H1 (cell line): ENCODE measurements around the gene NENF. TPM values are rescaled to one million over a fixed set of nuclear protein-coding genes. Genes with fewer than 3 reads are reported as not detected.

Source experiments
- CTCF ChIA-PET: fragments of 300-600 bp; sonication (Branson Sonifier 250); formaldehyde crosslinking; loops from one replicate; lab custom pipeline; 2021; ENCODE audit not compliant: partially characterized antibody; lab: Charles Lee
- POLR2A ChIA-PET: fragments of 300-600 bp; sonication (Branson Sonifier 250); formaldehyde crosslinking; loops from one replicate; lab custom pipeline; 2021; ENCODE audit warnings: inconsistent platforms; ENCODE audit not compliant: partially characterized antibody; lab: Charles Lee
- DNase-seq, 2 experiments: peaks; one replicate each; pipeline versions ENCODE4 v3.0.0 to v3.0.0-alpha.2; 2010 to 2022; ENCODE audit warnings: low spot score in 2 of 2, low read depth in 1 of 2, mixed read lengths in 1 of 2
- FAIRE-seq: peaks from 2 replicates; lab custom pipeline; 2011; peaks lifted over from hg19 to GRCh38; lab: Jason Lieb, UNC
- H2AFZ ChIP-seq: 2 replicates; pipeline ENCODE4 v1.8.1; 2012; ENCODE audit warnings: low read length, inconsistent platforms
- H2AK5ac ChIP-seq: 2 replicates; pipeline ENCODE4 v1.6.1; 2013; ENCODE audit warnings: low read depth, low read length
- H2BK120ac ChIP-seq: replicated peaks from 2 replicates; pipeline ENCODE3; 2013; ENCODE audit warnings: low read depth, low read length, inconsistent platforms
- H2BK12ac ChIP-seq: 2 replicates; pipeline ENCODE4 v1.6.1; 2013; ENCODE audit warnings: low read depth, low read length
- H2BK15ac ChIP-seq: 2 replicates; pipeline ENCODE4 v1.6.1; 2013; ENCODE audit warnings: low read length
- H2BK20ac ChIP-seq: 2 replicates; pipeline ENCODE4 v1.6.1; 2013; ENCODE audit warnings: low read length
- H2BK5ac ChIP-seq: 2 replicates; pipeline ENCODE4 v1.6.1; 2013; ENCODE audit warnings: low read depth, low read length
- H3K14ac ChIP-seq: 2 replicates; pipeline ENCODE4 v1.6.1; 2013; ENCODE audit warnings: inconsistent platforms; ENCODE audit not compliant: insufficient read length
- H3K18ac ChIP-seq: 2 replicates; pipeline ENCODE4 v1.6.1; 2013; ENCODE audit warnings: low read length; ENCODE audit errors: extremely low read depth
- H3K23ac ChIP-seq: 2 replicates; pipeline ENCODE4 v1.6.1; 2013; ENCODE audit warnings: inconsistent platforms; ENCODE audit not compliant: insufficient read length
- H3K23me2 ChIP-seq: 2 replicates; pipeline ENCODE4 v1.6.1; 2013; ENCODE audit warnings: low read depth, low read length
- H3K27ac ChIP-seq: 2 replicates; pipeline ENCODE4 v1.6.1; 2011; ENCODE audit warnings: low read depth, low read length, inconsistent platforms
- H3K27me3 ChIP-seq, 4 experiments: replicated peaks in 1 of 4; 1 replicate in 1 of 4; 2 replicates in 3 of 4; pipeline versions ENCODE4 v1.6.1 to v1.8.1; 2011 to 2013; ENCODE audit warnings: low read length in 3 of 4, mild to moderate bottlenecking in 3 of 4, inconsistent platforms in 2 of 4, mixed read lengths in 2 of 4, moderate library complexity in 1 of 4; ENCODE audit not compliant: control insufficient read depth in 3 of 4, insufficient read depth in 3 of 4; ENCODE audit errors: extremely low read depth in 1 of 4
- H3K36me3 ChIP-seq, 4 experiments: 2 replicates each; pipeline versions ENCODE4 v1.6.1 to v1.8.1; 2011 to 2013; ENCODE audit warnings: mild to moderate bottlenecking in 4 of 4, low read length in 3 of 4, moderate library complexity in 2 of 4, control low read depth in 1 of 4, inconsistent platforms in 1 of 4; ENCODE audit not compliant: insufficient read depth in 4 of 4, control insufficient read depth in 2 of 4
- H3K4ac ChIP-seq: replicated peaks from 2 replicates; pipeline ENCODE3; 2013; ENCODE audit warnings: low read length, low read depth, mixed read lengths, inconsistent platforms; ENCODE audit not compliant: insufficient read length
- H3K4me1 ChIP-seq, 4 experiments: replicated peaks in 1 of 4; 1 replicate in 1 of 4; 2 replicates in 3 of 4; pipeline versions ENCODE4 v1.6.1 to v1.8.1; 2011 to 2013; ENCODE audit warnings: low read length in 3 of 4, inconsistent platforms in 2 of 4, mixed read lengths in 1 of 4; ENCODE audit not compliant: insufficient read depth in 4 of 4, control insufficient read depth in 3 of 4
- H3K4me2 ChIP-seq, 2 experiments: 2 replicates each; pipeline versions ENCODE4 v1.6.1 to v1.8.1; 2011 to 2013; ENCODE audit warnings: low read depth in 2 of 2, low read length in 2 of 2, control low read depth in 1 of 2, inconsistent platforms in 1 of 2, mild to moderate bottlenecking in 1 of 2; ENCODE audit not compliant: insufficient read depth in 1 of 2
- H3K4me3 ChIP-seq, 4 experiments: fragments of 200-600, 300-600 bp in 1 of 4; sonication (generic), shearing (Covaris generic), sonication (Bioruptor Twin) in 1 of 4; 2 replicates each; pipeline versions ENCODE4 v1.5.1 to v1.8.1; 2011 to 2016; ENCODE audit warnings: low read length in 4 of 4, low read depth in 3 of 4, control low read depth in 2 of 4, inconsistent platforms in 2 of 4, mild to moderate bottlenecking in 2 of 4, mixed read lengths in 1 of 4, moderate library complexity in 1 of 4; ENCODE audit not compliant: insufficient read depth in 2 of 4; ENCODE audit errors: extremely low read depth in 1 of 4
- H3K56ac ChIP-seq: replicated peaks from 2 replicates; pipeline ENCODE3; 2013; ENCODE audit warnings: low read depth, mild to moderate bottlenecking, mixed read lengths, low read length, inconsistent platforms; ENCODE audit not compliant: insufficient read length
- H3K79me1 ChIP-seq: 2 replicates; pipeline ENCODE4 v1.6.1; 2013; ENCODE audit warnings: low read depth, low read length, control low read depth
- H3K79me2 ChIP-seq, 2 experiments: 2 replicates each; pipeline versions ENCODE4 v1.6.1 to v1.8.1; 2012 to 2013; ENCODE audit warnings: low read length in 2 of 2, mild to moderate bottlenecking in 2 of 2, inconsistent platforms in 1 of 2; ENCODE audit not compliant: insufficient read depth in 2 of 2, control insufficient read depth in 1 of 2
- H3K9ac ChIP-seq, 4 experiments: replicated peaks in 1 of 4; 1 replicate in 1 of 4; 2 replicates in 3 of 4; pipeline versions ENCODE4 v1.6.1 to v1.8.1; 2011 to 2013; ENCODE audit warnings: low read depth in 3 of 4, low read length in 3 of 4, control low read depth in 2 of 4, mild to moderate bottlenecking in 2 of 4, moderate library complexity in 2 of 4, inconsistent platforms in 1 of 4; ENCODE audit errors: extremely low read depth in 1 of 4
- H3K9me3 ChIP-seq, 2 experiments: 2 replicates each; pipeline versions ENCODE4 v1.6.1 to v1.8.1; 2012 to 2013; ENCODE audit warnings: mild to moderate bottlenecking in 2 of 2, moderate library complexity in 2 of 2, control low read depth in 1 of 2, inconsistent platforms in 1 of 2, low read depth in 1 of 2, low read length in 1 of 2, mixed read lengths in 1 of 2; ENCODE audit not compliant: insufficient read depth in 2 of 2
- H4K20me1 ChIP-seq, 2 experiments: replicated peaks in 1 of 2; 2 replicates each; pipeline versions ENCODE3 to v1.8.1; 2011 to 2013; ENCODE audit warnings: inconsistent platforms in 2 of 2, low read length in 2 of 2, mild to moderate bottlenecking in 1 of 2; ENCODE audit not compliant: insufficient read depth in 2 of 2, control insufficient read depth in 1 of 2
- H4K5ac ChIP-seq: 2 replicates; pipeline ENCODE4 v1.6.1; 2013; ENCODE audit warnings: low read length, low read depth, mixed read lengths, inconsistent platforms; ENCODE audit not compliant: insufficient read length
- H4K8ac ChIP-seq: 2 replicates; pipeline ENCODE4 v1.8.0; 2013; ENCODE audit warnings: mild to moderate bottlenecking, moderate library complexity, low read length, inconsistent platforms; ENCODE audit not compliant: insufficient read depth; ENCODE audit errors: extremely low read depth
- H4K91ac ChIP-seq: replicated peaks from 2 replicates; pipeline ENCODE3; 2013; ENCODE audit warnings: low read length, mixed read lengths, inconsistent platforms; ENCODE audit not compliant: insufficient read length
- BCL11A ChIP-seq, 2 experiments: IDR thresholded peaks; one replicate each; pipeline ENCODE4 v1.6.1; 2011; ENCODE audit warnings: low read depth in 2 of 2, low read length in 2 of 2, mild to moderate bottlenecking in 2 of 2
- POU5F1 ChIP-seq: IDR thresholded peaks from 2 replicates; pipeline ENCODE4 v1.6.1; 2011; ENCODE audit warnings: low read depth, mild to moderate bottlenecking, low read length, moderate library complexity
- SIX5 ChIP-seq: IDR thresholded peaks from 2 replicates; pipeline ENCODE4 v1.6.1; 2011; ENCODE audit warnings: mild to moderate bottlenecking, low read depth, low read length
- WGBS, 2 experiments: shearing (Covaris generic) in 1 of 2; methylation state at CpG; one replicate each; pipeline versions ENCODE4 v1.1.6 to v1.1.7; 2013 to 2015; ENCODE audit warnings: low lambda C conversion rate in 2 of 2, mixed read lengths in 2 of 2, inconsistent platforms in 1 of 2, low coverage in 1 of 2, missing lambda C conversion rate in 1 of 2; ENCODE audit not compliant: insufficient replicate concordance in 2 of 2, insufficient coverage in 1 of 2, insufficient read length in 1 of 2; ENCODE audit errors: extremely low coverage in 1 of 2, missing lambda C conversion rate in 1 of 2; 5-methylcytosine and 5-hydroxymethylcytosine counted together
- polyA plus RNA-seq, 7 experiments: library from polyadenylated mRNA; depleted of rRNA in 3 of 7; stranded (reverse) in 5 of 7; unstranded in 2 of 7; fragments of >200 nt in 5 of 7; fragments of 200-250 nt in 2 of 7; gene quantifications; 1 replicate in 5 of 7; 2 replicates in 1 of 7; 4 replicates in 1 of 7; pipeline versions ENCODE4 v1.2.1 to v1.2.3, GENCODE V29; 2011 to 2013; ENCODE audit warnings: missing spikeins in 2 of 7, mixed read lengths in 2 of 7
- total RNA-seq: library from RNA; stranded (reverse); fragmentation: NEBNext Ultra II Directional; extraction: Animal tissue kit (Norgen Biotek cat#: 25700); gene quantifications from 2 replicates; pipeline ENCODE4 v1.2.1, GENCODE V29; 2021

The NENF gene
- total and polyA plus RNA-seq, 2 of the 8 experiments (the other 6 are each of a cell fraction or from before 2014, with no cell fraction given), result 27.0 to 28.0 TPM

DNA sequence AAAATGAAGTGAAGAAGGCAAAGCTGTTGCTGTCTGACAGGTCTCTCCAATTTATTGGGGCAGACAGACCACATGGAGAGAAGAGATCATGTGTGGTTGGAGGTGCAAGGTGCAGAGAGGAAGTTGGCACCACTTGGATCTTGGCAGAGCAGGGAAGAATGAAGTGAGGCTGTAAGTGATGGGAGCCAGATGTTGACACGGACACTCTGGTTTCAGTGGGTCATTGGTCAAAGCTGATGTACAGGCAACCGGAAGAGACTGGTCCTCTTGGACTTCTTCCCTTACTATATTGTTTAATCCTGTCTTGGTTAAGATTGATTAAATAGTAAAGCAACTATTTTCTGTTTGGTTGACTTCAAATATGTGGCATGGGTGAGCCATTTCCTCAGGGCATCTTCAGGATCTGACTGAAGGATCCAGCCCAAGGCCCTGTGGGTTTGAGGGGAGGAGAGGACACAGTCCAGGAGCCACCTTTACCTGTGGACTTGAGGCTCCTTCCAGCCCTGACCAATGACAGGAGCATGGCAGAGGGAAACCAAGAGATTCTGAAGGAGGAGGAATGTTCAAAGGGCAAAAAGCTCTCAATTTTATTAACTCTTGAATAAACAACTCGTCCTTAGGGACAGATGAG is 49.4 kb downstream of the NENF start:
- Histone ChIP-seq H3K4me1 (peaks cover 0 to 3% (median 2%) of the 10 kb centered on the region in 4 experiments; a peak in 3 of 7 replicates), H3K23ac (no peak overlapping the region), H2BK15ac (peak overlapping the region; percentile 46; the same call in 1 of the 2 replicates), H4K5ac (no peak overlapping the region), H3K9me3 (no peaks in the 10 kb centered on the region), H3K9ac (no peak overlapping the region), H3K79me1 (no peaks in the 10 kb centered on the region), H4K20me1 (no peaks in the 10 kb centered on the region), H3K14ac (no peak overlapping the region), H3K23me2 (0 out of 2 replicates have a peak, but pooled peaks cover 2% of the 10 kb centered on the region), H3K4me2 (no peak overlapping the region), H3K4ac (no peak overlapping the region), H3K56ac (no peak overlapping the region), H3K18ac (no peak overlapping the region), H2BK20ac (no peak overlapping the region), H2AFZ (no peak overlapping the region), H2BK12ac (no peak overlapping the region), H4K8ac (no peak overlapping the region), H2BK120ac (no peak overlapping the region), H3K4me3 (no peak overlapping the region), H3K36me3 (no peaks in the 10 kb centered on the region), H4K91ac (no peak overlapping the region), H3K79me2 (no peaks in the 10 kb centered on the region), H3K27ac (no peak overlapping the region), H2AK5ac (no peak overlapping the region), H2BK5ac (no peak overlapping the region), H3K27me3 (no peaks in the 10 kb centered on the region)
- ChIA-PET CTCF (interaction anchor here (1.1 kb wide), 1 partner anchor 126 kb away, joined by 3 read pairs; the partner anchor contains the start of gene ATF3), POLR2A (interaction anchor here (1.1 to 7.2 kb wide), 2 partner anchors 126 to 132 kb away, joined by 3 to 56 read pairs; partner anchors contain the start of gene ATF3)
- DNase-seq (no peak), FAIRE-seq (no peak)
- TF ChIP-seq POU5F1 (no peak), SIX5 (no peak), BCL11A (IDR thresholded peaks at IDR 0.05; ENCODE audit: low read depth in 2 of 2, low read length in 2 of 2) (no peak)
- 82% methylated on average over 3 of the region's 3 CpGs; no CpG with 5 or more reads in 1 of the 2 experiments for WGBS, 2 experiments
